Stomach (tissue), 9 donors: ENCODE measurements around the gene ASTN2. TPM values are rescaled to one million over a fixed set of nuclear protein-coding genes. Genes with fewer than 3 reads are reported as not detected.
"Not testable (repeated sequence)": the region's sequence is repeated elsewhere in the genome, so short reads cannot be mapped to it uniquely, and the experiment has no call there.

ENCODE experiments used
- DNase-seq, 2 donors: peaks; one replicate each; pipeline versions ENCODE4 v3.0.0 to v3.0.0-alpha.2; 2013 to 2019
- H3K27ac ChIP-seq, 5 donors: fragments of 200-600 bp in 4 of 5; sonication (generic) in 4 of 5; one replicate each; pipeline ENCODE4 v1.5.1; 2013 to 2019; ENCODE audit warnings: mild to moderate bottlenecking in 1 of 5, moderate library complexity in 1 of 5
- H3K27me3 ChIP-seq, 3 donors: fragments of 200-600 bp; sonication (generic); one replicate each; pipeline ENCODE4 v1.5.1; 2017 to 2019; ENCODE audit warnings: mixed run types in 1 of 3
- H3K36me3 ChIP-seq, 4 donors: fragments of 200-600 bp; sonication (generic); 1 replicate in 3 of 4; 2 replicates in 1 of 4; pipeline ENCODE4 v1.5.1; 2016 to 2019
- H3K4me1 ChIP-seq, 4 donors: fragments of 200-600 bp; sonication (generic); one replicate each; pipeline ENCODE4 v1.5.1; 2016 to 2019
- H3K4me3 ChIP-seq, 4 donors: fragments of 200-600 bp; sonication (generic) in 3 of 4; one replicate each; pipeline ENCODE4 v1.5.1; 2016 to 2019; ENCODE audit warnings: mild to moderate bottlenecking in 1 of 4
- H3K9me3 ChIP-seq, 4 donors: fragments of 200-600 bp; sonication (generic); one replicate each; pipeline ENCODE4 v1.5.1; 2016 to 2019
- EP300 ChIP-seq: sonication (generic); formaldehyde crosslinking; IDR thresholded peaks from one replicate; pipeline ENCODE4 v1.6.1; 2017; ENCODE audit warnings: antibody characterized with exemption
- POLR2A ChIP-seq, 4 donors: fragments of 450-650 bp; IDR thresholded peaks; one replicate each; pipeline ENCODE4 v1.6.1; 2016; ENCODE audit warnings: antibody characterized with exemption in 4 of 4, control low read depth in 2 of 4, mild to moderate bottlenecking in 1 of 4, moderate library complexity in 1 of 4
- POLR2AphosphoS5 ChIP-seq, 3 donors: sonication (generic); formaldehyde crosslinking; IDR thresholded peaks; one replicate each; pipeline ENCODE4 v1.6.1; 2016; ENCODE audit warnings: antibody characterized with exemption in 3 of 3
- WGBS, 5 donors: extraction: QIAGEN DNeasy Blood & Tissue Kit in 3 of 5; methylation state at CpG; one replicate each; pipeline versions ENCODE4 v1.1.5 to v1.1.7; 2013 to 2018; 5-methylcytosine and 5-hydroxymethylcytosine counted together
- intact Hi-C: fragments of 100-400 bp; cut with DNase I; formaldehyde crosslinking; loops from one replicate; pipeline ENCODE4 v1.15.1; 2023; ENCODE audit warnings: low total_unique reads
- polyA plus RNA-seq, 3 donors: library from polyadenylated mRNA; stranded (reverse); fragments of 200-250 nt; gene quantifications; one replicate each; pipeline ENCODE4 v1.2.3, GENCODE V29; 2013
- total RNA-seq, 5 donors: library from RNA; depleted of rRNA; stranded (reverse); fragments of >200 nt; gene quantifications; one replicate each; pipeline versions ENCODE4 v1.1.0 to v1.2.3, GENCODE V29; 2014 to 2016
- TF ChIP-seq, protein P1 (sequence below), 7 experiments: fragments of 450-650 bp in 4 of 7; fragments of 200-600 bp in 3 of 7; sonication (generic) in 3 of 7; IDR thresholded peaks; one replicate each; pipeline ENCODE4 v1.5.1; 2016 to 2019; ENCODE audit warnings: antibody characterized with exemption in 7 of 7, control low read depth in 2 of 7, mild to moderate bottlenecking in 1 of 7
- donor health status: healthy with polysubstance abuse.
- donor health status: Bipolar disorder and iron deficiency.
- donor health status: healthy.

The ASTN2 gene
- total and polyA plus RNA-seq, 8 donors = 2.1 to 22.3 (median 4.2) TPM; not detected in 1

- no peak for TF ChIP-seq POLR2AphosphoS5 (IDR thresholded peaks at IDR 0.05)
- no peak for TF ChIP-seq EP300
- TF ChIP-seq POLR2A (IDR thresholded peaks at IDR 0.05) = no peak
- TF ChIP-seq, protein P1, sequence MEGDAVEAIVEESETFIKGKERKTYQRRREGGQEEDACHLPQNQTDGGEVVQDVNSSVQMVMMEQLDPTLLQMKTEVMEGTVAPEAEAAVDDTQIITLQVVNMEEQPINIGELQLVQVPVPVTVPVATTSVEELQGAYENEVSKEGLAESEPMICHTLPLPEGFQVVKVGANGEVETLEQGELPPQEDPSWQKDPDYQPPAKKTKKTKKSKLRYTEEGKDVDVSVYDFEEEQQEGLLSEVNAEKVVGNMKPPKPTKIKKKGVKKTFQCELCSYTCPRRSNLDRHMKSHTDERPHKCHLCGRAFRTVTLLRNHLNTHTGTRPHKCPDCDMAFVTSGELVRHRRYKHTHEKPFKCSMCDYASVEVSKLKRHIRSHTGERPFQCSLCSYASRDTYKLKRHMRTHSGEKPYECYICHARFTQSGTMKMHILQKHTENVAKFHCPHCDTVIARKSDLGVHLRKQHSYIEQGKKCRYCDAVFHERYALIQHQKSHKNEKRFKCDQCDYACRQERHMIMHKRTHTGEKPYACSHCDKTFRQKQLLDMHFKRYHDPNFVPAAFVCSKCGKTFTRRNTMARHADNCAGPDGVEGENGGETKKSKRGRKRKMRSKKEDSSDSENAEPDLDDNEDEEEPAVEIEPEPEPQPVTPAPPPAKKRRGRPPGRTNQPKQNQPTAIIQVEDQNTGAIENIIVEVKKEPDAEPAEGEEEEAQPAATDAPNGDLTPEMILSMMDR (IDR thresholded peaks at IDR 0.05) = no peak
Observed at GRCh38 chr9:116849721-116850120, 565.1 kb downstream of the ASTN2 start.

GRCh38 chr9:116844621-116845020, 570.2 kb downstream of the ASTN2 start:
- Histone ChIP-seq H3K4me3 (no peak overlapping the region), H3K27ac (no peak overlapping the region), H3K36me3 (no peaks in the 10 kb centered on the region), H3K9me3 (no peaks in the 10 kb centered on the region), H3K4me1 (no peaks in the 10 kb centered on the region), H3K27me3 (no peaks in the 10 kb centered on the region)
- TF ChIP-seq EP300 (no peak), POLR2A (IDR thresholded peaks at IDR 0.05) (no peak), POLR2AphosphoS5 (IDR thresholded peaks at IDR 0.05) (no peak)
- TF ChIP-seq, protein P1 (IDR thresholded peaks at IDR 0.05) = no peak
- DNase-seq = no peak
- intact Hi-C loops = no loop called here

More at GRCh38 chr9:116849721-116850120, 565.1 kb downstream of the ASTN2 start:
- Histone ChIP-seq H3K9me3 (no peaks in the 10 kb centered on the region), H3K36me3 (no peaks in the 10 kb centered on the region), H3K27me3 (no peaks in the 10 kb centered on the region), H3K27ac (no peak overlapping the region), H3K4me3 (no peak overlapping the region), H3K4me1 (no peaks in the 10 kb centered on the region)
- intact Hi-C loops = loop anchor here (10.0 kb wide), 1 partner anchor 105 kb away; no protein-coding TSS in a partner anchor
- 56 to 86% (median 68%) methylated on average over 3 of the region's 3 CpGs for WGBS, 5 donors
- DNase-seq = no peak

GRCh38 chr9:116843863-116844620, 570.8 kb downstream of the ASTN2 start:
- intact Hi-C loops = no loop called here
- no peak for DNase-seq
- Histone ChIP-seq H3K27ac (no peak overlapping the region), H3K4me3 (no peak overlapping the region), H3K4me1 (no peaks in the 10 kb centered on the region), H3K36me3 (no peaks in the 10 kb centered on the region), H3K27me3 (no peaks in the 10 kb centered on the region), H3K9me3 (no peaks in the 10 kb centered on the region)
- TF ChIP-seq, protein P1 (IDR thresholded peaks at IDR 0.05) = no peak
- TF ChIP-seq POLR2AphosphoS5 (IDR thresholded peaks at IDR 0.05) (no peak), EP300 (no peak), POLR2A (IDR thresholded peaks at IDR 0.05) (no peak)
- 48 to 67% (median 61%) methylated on average over 7 of the region's 7 CpGs for WGBS, 5 donors

- TF ChIP-seq POLR2A (IDR thresholded peaks at IDR 0.05) = no peak
- TF ChIP-seq POLR2AphosphoS5 (IDR thresholded peaks at IDR 0.05) = no peak
- TF ChIP-seq EP300 = no peak
- TF ChIP-seq, protein P1 (IDR thresholded peaks at IDR 0.05) = no peak
- Histone ChIP-seq H3K36me3 (no peaks in the 10 kb centered on the region), H3K27me3 (no peaks in the 10 kb centered on the region), H3K4me1 (no peaks in the 10 kb centered on the region), H3K4me3 (no peak overlapping the region), H3K27ac (no peak overlapping the region), H3K9me3 (no peaks in the 10 kb centered on the region)
- intact Hi-C loops = no loop called here
- no peak for DNase-seq
- WGBS, 5 donors = 64 to 76% (median 69%) methylated on average over 4 to 6 of the region's 6 CpGs
Observed at GRCh38 chr9:116842658-116843057, 572.2 kb downstream of the ASTN2 start.

DNA sequence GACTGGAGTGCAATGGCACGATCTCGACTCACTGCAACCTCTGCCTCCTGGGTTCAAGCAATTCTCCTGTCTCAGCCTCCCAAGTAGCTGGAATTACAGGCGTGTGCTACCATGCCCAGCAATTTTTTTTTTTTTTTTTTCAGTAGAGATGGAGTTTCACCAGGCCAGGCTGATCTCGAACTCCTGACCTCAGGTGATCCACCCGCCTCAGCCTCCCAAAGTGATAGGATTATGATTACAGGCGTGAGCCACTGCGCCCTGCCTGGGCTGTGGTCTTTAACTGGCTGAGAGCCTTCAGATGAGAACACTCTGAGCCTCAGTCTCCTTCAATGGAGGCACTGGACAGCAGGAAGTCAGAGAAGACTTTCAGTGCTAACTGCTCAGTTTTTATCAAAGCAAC, 576.4 kb downstream of the ASTN2 start:
- WGBS, 5 donors = 82 to 92% (median 89%) methylated on average over 7 of the region's 7 CpGs
- not testable (repeated sequence) for H3K27me3 ChIP-seq, DNase-seq

More for the DNA sequence above, 576.4 kb downstream of the ASTN2 start:
- H3K9me3 ChIP-seq, intact Hi-C loops, H3K36me3 ChIP-seq, H3K4me1 ChIP-seq, H3K4me3 ChIP-seq, H3K27ac ChIP-seq: not testable (repeated sequence)
